Vagina (tissue), 2 donors: ENCODE data around the gene CCDC148. TPM values are rescaled to one million over a fixed set of nuclear protein-coding genes. Genes with fewer than 3 reads are reported as not detected.

Experiments
- DNase-seq, 2 donors: peaks; one replicate each; pipeline ENCODE4 v3.0.0-alpha.2; 2017; ENCODE audit errors: extremely low spot score in 2 of 2
- H3K27ac ChIP-seq: fragments of 200-600 bp; sonication (generic); one replicate; pipeline ENCODE4 v1.5.1; 2019
- H3K27me3 ChIP-seq: fragments of 200-600 bp; sonication (generic); one replicate; pipeline ENCODE4 v1.5.1; 2019
- H3K36me3 ChIP-seq, 2 donors: fragments of 200-600 bp; sonication (generic); one replicate each; pipeline ENCODE4 v1.5.1; 2017 to 2019
- H3K4me1 ChIP-seq: fragments of 200-600 bp; sonication (generic); one replicate; pipeline ENCODE4 v1.5.1; 2019
- H3K4me3 ChIP-seq, 2 donors: fragments of 200-600 bp; sonication (generic); 1 replicate in 1 of 2; 2 replicates in 1 of 2; pipeline ENCODE4 v1.5.1; 2016 to 2019
- H3K9me3 ChIP-seq: fragments of 200-600 bp; sonication (generic); one replicate; pipeline ENCODE4 v1.5.1; 2019
- CTCF ChIP-seq, 3 experiments: fragments of 450-650 bp in 2 of 3; fragments of 200-600 bp in 1 of 3; sonication (generic) in 1 of 3; IDR thresholded peaks; one replicate each; pipeline ENCODE4 v1.5.1; 2017 to 2019; ENCODE audit warnings: antibody characterized with exemption in 3 of 3, mild to moderate bottlenecking in 2 of 3, moderate library complexity in 2 of 3
- POLR2A ChIP-seq, 2 donors: fragments of 450-650 bp; IDR thresholded peaks; one replicate each; pipeline ENCODE4 v1.6.1; 2017; ENCODE audit warnings: antibody characterized with exemption in 2 of 2, mild to moderate bottlenecking in 2 of 2, moderate library complexity in 2 of 2
- POLR2AphosphoS5 ChIP-seq, 2 donors: sonication (generic); formaldehyde crosslinking; IDR thresholded peaks; one replicate each; pipeline ENCODE4 v1.9.0; 2017; ENCODE audit warnings: antibody characterized with exemption in 2 of 2, mild to moderate bottlenecking in 2 of 2, low read depth in 1 of 2; ENCODE audit not compliant: insufficient read depth in 1 of 2
- intact Hi-C: fragments of 100-400 bp; cut with DNase I; formaldehyde crosslinking; loops from one replicate; pipeline ENCODE4 v1.15.1; 2023
- total RNA-seq: library from RNA; depleted of rRNA; stranded (reverse); fragments of >200 nt; gene quantifications from one replicate; pipeline ENCODE4 v1.2.3, GENCODE V29; 2016

CCDC148 gene
- total RNA-seq, result not detected

GRCh38 chr2:158456309-158457066, at the start of gene CCDC148, which contains the start of gene PKP4:
Gene CCDC148, minus strand, starts transcription at chr2:158456753. Its CDS starts 314 bp downstream, at chr2:158456439.
Gene PKP4, plus strand, starts transcription at chr2:158456952. Its CDS starts 76,233 bp downstream, at chr2:158533185.
- Histone ChIP-seq H3K27me3 (no peaks in the 10 kb centered on the region), H3K27ac (peak within 1 kb of the TSS; percentile 97), H3K9me3 (no peaks in the 10 kb centered on the region), H3K4me3 (peak within 1 kb of the TSS; percentile 93 to 97), H3K36me3 (no peaks in the 10 kb centered on the region), H3K4me1 (peaks cover 33% of the 10 kb centered on the region)
- DNase-seq, result peak in 1 of 2 donors; percentile 96
- intact Hi-C loops, result loop anchor here (10.0 kb wide), 1 partner anchor 298 kb away; no protein-coding TSS in a partner anchor
- peak in 1 of 3 experiments; percentile 31 for TF ChIP-seq CTCF (IDR thresholded peaks at IDR 0.05)
- TF ChIP-seq POLR2AphosphoS5 (IDR thresholded peaks at IDR 0.05; ENCODE audit: insufficient read depth in 1 of 2, low read depth in 1 of 2), result peak in 1 of 2 donors; percentile 64
- peak in 1 of 2 donors; percentile 85 for TF ChIP-seq POLR2A (IDR thresholded peaks at IDR 0.05)

DNA sequence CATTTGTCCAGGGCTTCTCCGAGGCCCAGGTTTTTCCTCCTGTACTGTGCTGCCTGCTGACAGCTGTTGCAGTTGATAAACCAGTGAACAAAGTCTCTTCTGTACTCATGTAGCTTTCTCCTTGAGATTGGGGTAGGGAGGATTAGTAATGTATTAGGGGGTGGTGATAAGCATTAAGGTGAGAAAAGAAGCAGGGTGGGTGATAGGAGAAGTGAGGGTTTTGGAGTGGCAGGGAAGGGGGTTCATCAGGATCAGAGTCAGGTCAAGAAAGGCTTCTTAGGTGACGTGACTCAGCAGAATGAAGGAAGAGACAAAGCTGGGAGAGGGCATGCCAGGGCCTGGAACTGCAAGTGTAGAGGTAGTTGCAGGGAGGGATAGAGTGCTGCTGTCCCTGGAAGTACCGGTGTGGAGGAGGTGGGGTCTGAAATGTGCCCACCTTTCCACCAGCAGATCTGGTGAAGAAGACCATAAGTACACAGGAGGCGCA, 48.9 kb upstream of the CCDC148 start:
- H3K9me3 ChIP-seq, result no peaks in the 10 kb centered on the region
- peaks cover 32% of the 10 kb centered on the region for H3K4me1 ChIP-seq
- TF ChIP-seq POLR2AphosphoS5 (IDR thresholded peaks at IDR 0.05; ENCODE audit: insufficient read depth in 1 of 2, low read depth in 1 of 2), result no peak
- no peak for TF ChIP-seq POLR2A (IDR thresholded peaks at IDR 0.05)
- no peak for TF ChIP-seq CTCF (IDR thresholded peaks at IDR 0.05)
- no peak for DNase-seq
- H3K27me3 ChIP-seq, result no peaks in the 10 kb centered on the region
- H3K27ac ChIP-seq, result no peak overlapping the region
- H3K36me3 ChIP-seq, result no peaks in the 10 kb centered on the region
- intact Hi-C loops, result no loop called here
- H3K4me3 ChIP-seq, result no peak overlapping the region

DNA sequence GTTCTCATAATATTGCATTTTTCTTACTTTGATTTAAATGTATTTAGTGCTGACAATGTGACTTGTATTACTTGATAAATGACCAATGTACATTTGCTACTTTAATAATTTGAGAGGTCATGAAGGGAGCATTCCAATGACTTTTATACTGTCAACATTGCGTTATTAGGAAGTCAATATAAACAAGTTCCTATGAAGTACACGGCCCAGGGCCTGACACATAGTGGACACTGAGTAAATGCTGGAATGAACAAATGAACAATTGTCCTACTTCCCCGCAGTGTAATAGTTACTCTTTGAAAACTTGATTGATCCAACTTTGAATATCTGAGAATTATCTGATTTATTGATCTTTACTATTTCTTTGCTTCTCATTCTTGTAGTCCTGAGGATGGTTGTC, 47.5 kb upstream of the CCDC148 start:
- no peaks in the 10 kb centered on the region for H3K36me3 ChIP-seq
- H3K9me3 ChIP-seq, result no peaks in the 10 kb centered on the region
- H3K27me3 ChIP-seq, result no peaks in the 10 kb centered on the region
- H3K4me3 ChIP-seq, result no peak overlapping the region
- intact Hi-C loops, result no loop called here
- no peak for DNase-seq
- no peak for TF ChIP-seq POLR2AphosphoS5 (IDR thresholded peaks at IDR 0.05; ENCODE audit: insufficient read depth in 1 of 2, low read depth in 1 of 2)
- no peak for TF ChIP-seq POLR2A (IDR thresholded peaks at IDR 0.05)
- no peak for TF ChIP-seq CTCF (IDR thresholded peaks at IDR 0.05)
- H3K27ac ChIP-seq, result no peak overlapping the region
- peaks cover 33% of the 10 kb centered on the region for H3K4me1 ChIP-seq

DNA sequence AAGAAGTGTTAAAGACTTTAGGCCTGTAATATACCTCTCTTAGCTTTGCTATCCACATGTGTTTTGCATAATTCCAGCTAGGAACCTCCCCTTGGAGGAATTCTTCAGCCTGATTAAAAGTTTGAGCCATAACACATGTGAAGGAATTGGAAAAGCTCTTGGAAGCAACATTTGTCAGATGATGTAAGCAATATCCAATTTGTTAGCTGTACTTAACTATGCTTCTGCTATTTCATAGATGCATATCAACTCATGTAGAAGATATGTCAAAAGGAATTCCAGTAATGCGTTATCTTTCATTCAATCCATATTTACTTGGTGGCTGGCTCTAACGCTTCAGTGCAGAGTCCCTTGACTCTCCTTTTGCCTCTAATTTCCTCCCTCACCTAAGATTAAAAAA, 46.4 kb upstream of the CCDC148 start:
- intact Hi-C loops, result no loop called here
- no peak for DNase-seq
- H3K27ac ChIP-seq, result no peak overlapping the region

DNA sequence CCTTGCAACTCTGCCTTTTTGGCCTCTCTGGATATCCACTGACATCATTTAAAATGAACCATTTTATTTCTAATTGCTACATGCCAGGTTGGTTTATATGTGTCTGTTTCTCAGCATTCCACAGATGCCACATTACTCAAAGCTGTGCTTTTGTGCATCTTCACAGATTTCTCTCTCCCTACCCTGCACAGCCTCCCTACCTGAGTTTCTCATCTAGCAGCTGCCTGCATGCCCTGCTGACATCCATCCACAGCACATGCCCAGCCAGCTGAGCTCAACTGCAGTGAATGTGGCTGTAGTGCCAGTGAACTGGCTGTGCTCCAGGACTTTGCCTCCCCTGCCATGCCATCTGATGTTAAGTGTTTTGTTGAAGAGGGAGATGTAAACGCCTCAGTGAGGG, 44.7 kb upstream of the CCDC148 start:
- intact Hi-C loops, result no loop called here
- Histone ChIP-seq H3K9me3 (no peaks in the 10 kb centered on the region), H3K27me3 (no peaks in the 10 kb centered on the region), H3K36me3 (no peaks in the 10 kb centered on the region), H3K4me1 (peaks cover 43% of the 10 kb centered on the region), H3K4me3 (no peak overlapping the region), H3K27ac (no peak overlapping the region)
- TF ChIP-seq POLR2AphosphoS5 (IDR thresholded peaks at IDR 0.05; ENCODE audit: insufficient read depth in 1 of 2, low read depth in 1 of 2) (no peak), POLR2A (IDR thresholded peaks at IDR 0.05) (no peak), CTCF (IDR thresholded peaks at IDR 0.05) (no peak)
- DNase-seq, result no peak

More for the DNA sequence above, 46.4 kb upstream of the CCDC148 start:
- no peak for TF ChIP-seq POLR2AphosphoS5 (IDR thresholded peaks at IDR 0.05; ENCODE audit: insufficient read depth in 1 of 2, low read depth in 1 of 2)
- Histone ChIP-seq H3K27me3 (no peaks in the 10 kb centered on the region), H3K9me3 (no peaks in the 10 kb centered on the region), H3K36me3 (no peaks in the 10 kb centered on the region), H3K4me3 (no peak overlapping the region), H3K4me1 (peaks cover 37% of the 10 kb centered on the region)
